ENCODE data around the gene IGSF9B.
A peak's percentile ranks its signal among the peaks of the same experiment; 100 is the strongest.

Gene IGSF9B

DNA sequence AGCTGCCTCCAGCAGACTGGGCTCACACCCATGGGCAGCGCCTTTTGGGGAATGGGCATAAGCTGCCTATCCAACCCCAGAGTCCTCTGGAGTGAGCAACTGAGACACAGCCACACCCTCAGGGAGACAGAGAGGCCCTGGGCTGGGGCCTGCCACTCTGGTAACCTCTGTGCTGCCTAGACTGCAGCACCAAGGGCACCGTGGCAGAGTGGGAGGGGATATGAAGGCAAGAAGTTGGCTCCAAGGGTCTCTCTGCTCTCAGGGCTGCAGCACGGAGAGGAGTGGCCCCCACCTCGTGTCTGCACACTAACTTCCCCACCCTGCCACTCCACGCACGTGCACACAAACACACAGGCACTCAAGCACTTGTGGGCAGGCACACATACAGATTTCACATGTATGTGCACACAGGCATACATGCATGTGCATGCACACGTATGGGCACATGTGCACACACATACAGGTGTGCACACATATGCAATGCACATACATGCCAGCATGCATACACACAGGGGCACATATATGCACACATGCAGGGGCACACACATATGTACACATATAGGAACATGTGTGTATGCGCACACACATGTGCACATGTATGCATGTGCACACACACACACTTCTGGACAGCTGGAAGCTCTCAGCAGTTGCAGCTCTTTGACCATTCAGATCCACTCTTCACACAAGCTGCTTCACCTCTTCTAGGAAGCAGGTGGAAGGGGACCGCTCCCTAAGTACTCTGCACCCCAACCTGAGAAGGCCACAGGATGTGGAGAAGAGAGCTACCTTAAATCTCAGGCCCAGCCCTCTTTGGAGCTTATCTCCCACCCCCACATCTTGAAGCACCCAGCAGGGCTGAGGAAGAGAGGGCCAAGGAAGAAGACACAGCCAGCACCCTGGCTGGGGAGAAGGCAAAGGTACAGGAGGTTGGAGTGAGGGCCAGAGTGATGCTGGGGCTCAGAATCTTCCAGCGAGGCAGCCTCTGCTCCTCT, 4.3 kb downstream of the IGSF9B start:
- DNase-seq, result no peak

DNA sequence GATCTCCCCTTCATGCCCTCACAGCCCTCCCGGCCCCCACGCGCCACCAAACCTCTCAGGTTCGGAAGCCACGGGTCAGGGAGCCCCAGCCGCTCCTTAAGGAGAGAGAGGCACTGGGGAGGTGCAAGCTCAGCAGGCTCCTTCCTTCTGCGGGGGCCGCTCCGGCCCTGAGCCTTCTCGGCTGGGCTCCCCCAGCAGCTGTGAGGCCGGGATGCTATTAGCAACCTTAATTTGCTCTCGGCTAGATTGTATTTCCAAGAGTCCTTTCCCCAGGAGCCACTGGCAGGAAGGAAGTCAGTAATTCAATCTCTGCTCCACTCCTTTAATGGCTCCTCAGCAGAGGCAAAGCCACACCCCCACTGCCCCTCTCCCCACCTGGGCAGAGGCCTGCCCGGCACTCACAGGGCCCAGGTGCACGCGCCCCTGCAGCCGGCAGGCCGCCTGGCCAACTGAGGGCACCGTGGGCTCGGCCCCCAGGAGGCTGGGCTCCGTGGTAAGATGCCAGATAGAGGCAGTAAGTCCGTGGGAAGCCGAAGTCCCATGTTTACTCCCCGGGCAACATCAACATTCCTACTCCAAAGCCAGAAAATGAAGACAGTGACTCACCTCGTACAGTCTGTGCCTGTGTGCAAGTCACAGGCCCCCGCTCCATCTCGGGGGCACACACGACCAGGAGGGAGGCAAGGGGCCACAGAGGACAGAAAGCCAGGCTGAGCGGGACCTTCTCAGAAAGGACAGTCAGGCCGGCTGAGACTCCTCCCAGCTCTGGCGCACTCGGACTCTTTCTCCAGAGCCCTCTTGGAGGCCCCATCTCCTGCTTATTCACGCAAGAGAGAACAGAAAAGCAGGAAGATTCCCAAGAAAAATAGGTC, 5.2 kb downstream of the IGSF9B start:
- DNase-seq, result no peak

DNA sequence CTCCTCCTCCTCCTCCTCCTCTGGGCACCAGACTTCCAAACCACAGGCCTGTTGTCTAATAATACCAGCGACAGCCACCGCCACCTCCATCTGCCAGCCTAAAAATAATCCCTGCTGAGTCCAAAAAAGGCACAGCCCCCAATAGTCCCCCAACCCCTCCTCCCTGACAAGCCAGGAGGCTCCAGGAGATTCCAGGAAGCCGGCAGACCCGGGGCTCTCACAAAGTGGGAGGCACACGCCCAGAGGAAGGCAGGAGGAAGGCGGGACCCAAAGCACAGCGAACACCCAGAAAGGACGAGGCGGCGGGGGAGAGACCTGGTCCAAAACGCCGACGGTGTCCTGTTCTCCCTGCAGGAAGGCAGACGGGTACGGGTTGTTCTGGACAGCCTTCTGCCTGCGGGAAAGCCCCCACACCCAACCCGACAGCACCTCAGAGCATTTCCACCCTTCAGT, 5.9 kb downstream of the IGSF9B start:
- DNase-seq, result no peak

DNA sequence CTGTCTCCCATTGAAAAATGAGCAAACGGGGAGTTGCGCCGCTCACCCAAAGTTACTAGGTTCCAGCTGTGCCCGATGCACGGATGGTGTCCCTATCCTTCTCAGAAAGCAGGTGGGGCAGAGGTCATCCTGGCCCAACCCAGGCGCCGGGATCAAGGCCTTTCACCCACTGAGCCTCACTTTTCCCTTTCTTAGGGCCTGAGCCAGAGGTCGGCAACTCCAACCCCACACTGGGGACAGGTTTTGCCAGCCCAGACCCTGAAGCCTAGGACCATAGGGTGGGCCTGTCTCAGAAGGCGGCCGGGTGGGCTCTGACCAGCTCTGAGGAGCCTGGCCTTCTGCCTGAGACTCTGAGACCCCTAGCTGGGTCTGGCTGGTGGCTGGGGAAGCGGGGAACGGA, 6.3 kb downstream of the IGSF9B start:
- no peak for DNase-seq

DNA sequence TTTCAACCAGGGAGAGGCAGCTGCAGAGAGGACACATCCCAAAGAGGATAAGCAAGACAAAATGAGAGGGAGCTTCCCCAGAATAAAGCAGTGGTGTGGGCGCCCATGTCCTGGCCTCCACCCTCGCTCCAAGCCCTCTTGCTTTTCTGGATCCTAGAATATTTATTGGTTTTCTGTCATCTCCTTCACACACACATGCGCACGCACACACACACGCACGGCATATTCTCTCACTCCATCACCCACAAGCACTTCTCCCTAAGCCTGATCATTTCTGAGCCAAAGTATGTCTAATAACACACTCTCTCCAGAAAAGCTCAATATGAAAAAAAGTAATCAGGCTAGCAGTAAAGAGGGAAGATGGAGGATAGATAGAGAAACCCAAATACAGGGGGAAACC, 7.6 kb downstream of the IGSF9B start:
- DNase-seq, result no peak

DNA sequence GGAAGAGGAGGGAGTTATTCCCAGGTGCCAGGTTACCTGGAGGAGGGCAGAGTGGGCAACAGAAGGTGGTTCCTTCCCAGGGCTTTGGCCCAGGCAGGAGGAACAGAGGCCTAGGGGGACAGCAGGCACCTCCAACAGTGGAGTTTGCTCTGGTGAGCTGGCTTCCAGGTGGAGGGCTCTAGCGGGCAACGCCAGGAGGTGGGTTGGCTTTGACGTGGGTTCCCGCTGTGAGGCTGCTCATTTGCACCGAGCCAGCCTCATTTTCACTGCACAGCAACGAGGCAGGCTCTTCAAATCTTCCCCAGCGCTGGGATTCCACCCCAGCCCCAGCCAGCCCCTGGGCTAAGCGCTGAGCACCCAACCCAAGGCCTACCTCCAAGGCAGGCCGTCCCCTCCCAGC, 8.1 kb downstream of the IGSF9B start:
- no peak for DNase-seq

DNA sequence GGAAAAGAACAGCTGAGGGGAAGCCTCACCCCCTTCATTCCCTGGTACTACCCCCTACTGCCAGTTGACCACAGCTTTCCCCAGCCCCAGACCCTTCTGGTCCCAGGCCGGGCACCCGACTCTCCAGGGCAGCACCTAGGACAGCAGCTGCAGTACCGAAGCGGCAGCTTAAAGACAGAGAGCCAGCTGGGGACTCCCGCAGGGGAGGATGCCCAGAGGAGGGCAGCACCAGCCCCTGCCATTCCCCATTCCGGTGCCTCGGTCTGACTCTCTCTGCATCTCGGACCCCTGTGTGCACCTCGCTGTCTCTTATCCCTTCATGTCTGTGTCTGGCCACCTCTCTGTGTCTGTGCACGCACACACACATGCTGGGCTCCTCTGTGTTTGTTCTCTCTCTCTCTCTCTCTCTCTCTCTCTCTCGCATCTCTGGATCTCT, 9.4 kb downstream of the IGSF9B start:
- DNase-seq, result peak; percentile 59

DNA sequence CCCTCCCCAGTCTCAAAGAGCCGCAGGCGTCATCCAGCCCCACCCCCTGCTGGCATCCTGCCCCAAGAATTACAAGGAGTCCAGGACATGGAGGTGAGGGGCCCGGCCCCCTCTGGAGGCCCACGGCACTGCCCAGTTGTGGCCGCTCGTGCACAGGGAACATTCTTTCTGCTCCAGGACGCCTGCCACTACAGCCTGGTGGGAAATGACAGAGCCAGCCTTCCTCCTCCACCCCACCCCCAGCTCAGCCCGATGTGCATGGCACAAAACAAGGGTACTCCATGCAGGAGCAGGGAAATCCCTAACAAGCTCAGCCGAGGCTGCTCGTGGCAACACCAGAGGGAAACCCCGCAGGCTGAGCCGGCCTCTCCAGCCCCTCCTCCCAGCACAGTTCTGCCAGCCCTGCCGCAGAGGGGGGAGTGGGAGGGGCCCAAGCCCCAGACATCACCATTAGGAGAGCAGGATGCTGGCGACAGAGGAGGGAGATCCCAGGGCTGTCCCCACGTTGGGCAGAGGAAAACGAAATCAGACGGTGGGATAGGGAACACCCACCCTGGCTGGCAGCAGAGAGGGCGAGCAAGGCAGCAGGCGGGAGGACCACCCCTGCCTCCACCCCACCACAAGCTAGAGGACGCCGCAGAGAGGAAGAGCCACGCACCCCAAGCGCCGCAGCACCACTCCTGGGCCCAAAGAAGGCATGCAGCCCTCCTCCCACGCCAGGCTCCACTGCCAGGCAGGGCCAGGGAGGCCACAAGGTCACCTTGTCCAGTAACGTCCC, 10.0 kb downstream of the IGSF9B start:
- no peak for DNase-seq

DNA sequence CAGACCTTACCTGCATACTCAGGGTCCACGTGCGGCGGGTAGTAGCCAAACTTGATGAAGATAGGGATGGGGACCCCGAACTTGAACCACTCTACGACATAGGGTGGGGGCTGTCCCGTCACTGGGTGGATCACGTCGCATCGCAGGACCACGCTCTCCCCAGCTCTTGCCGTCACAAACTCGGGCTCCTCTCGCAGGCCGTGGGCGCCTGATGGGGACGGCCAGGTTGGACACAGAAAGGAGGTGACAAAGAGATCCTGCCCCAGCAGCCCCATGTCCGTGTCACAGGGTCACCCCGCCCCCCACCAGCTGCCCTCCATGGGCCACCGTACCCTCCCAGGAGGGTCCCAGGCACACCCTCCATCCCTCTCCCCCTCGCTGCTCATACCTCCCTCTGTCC, 10.7 kb downstream of the IGSF9B start:
- DNase-seq, result no peak

DNA sequence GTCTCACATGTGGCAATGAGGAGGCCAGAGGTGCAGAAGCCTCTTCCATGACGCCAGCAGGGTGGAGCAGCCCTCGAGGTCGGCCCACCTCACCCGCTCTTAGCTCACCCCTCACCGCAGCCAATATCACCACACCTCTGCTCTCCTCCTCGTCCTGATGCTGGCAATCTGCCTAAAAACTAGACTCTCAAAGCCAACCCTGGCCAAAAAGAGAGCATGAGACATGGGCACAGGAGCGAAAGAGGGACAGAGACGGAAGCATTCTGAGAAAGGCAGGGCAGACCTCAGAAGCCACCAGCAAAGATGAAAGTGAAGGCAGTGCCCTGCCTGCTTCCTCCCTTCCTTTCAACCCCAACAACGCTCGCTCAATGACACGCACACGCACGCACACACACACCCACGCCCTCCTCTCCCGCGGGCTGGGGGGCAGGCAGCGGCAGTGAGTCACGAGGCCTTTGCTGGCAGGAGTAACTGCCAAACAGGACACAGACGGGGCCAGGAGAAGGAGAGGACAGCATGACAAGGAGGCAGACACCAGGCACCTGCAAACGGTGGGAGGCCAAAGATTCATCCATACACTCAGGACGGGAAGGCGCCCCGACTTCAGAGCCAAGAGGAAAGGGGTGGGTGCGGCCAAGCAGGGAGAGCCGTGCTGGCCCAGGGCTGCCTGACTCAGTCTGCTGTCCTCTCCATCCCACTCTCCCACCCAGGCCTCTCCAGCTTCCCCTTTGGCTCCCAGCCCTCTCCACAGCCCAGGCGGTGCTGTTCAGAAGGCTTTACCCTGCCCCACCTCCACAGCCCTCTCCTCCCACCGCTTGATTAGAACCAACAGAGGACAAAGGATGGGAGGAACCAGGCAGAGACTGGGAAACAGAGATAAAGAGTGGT, 11.4 kb downstream of the IGSF9B start:
- DNase-seq, result peak; percentile 76

DNA sequence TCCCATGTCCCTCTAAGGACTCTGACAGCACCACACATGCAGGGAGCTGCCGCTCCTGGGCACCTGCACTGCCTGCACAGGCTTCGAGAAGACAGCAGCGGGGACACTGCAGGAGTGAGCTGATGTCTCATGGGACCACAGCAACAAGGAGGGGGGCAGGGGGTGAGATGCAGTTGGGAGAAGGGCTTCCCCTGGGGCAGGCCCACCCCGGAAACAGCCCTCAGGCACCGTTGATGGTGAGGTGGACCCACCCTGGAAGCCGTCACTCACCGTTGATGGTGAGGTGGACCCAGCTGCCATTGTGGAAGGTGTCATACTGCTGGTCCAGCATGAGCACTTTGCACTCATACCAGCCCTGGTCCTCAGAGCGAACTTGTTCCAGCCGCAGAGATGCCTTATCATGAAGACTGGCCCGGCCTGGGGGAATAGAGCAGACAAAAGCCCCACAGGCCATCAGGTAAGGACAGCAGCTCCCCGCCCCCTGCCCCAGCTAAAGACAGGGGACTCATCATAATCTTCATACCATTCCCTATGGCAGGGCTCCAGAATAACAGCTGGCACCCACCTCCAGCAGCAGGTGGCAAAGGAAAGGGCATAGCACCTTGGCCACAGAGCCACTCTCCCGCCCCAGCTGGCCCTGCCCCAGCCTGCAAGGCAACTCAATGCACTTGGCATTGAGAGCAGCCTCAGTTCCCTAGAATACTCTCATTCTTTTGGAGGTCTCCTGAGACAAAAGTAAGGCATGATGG, 12.6 kb downstream of the IGSF9B start:
- DNase-seq, result no peak

DNA sequence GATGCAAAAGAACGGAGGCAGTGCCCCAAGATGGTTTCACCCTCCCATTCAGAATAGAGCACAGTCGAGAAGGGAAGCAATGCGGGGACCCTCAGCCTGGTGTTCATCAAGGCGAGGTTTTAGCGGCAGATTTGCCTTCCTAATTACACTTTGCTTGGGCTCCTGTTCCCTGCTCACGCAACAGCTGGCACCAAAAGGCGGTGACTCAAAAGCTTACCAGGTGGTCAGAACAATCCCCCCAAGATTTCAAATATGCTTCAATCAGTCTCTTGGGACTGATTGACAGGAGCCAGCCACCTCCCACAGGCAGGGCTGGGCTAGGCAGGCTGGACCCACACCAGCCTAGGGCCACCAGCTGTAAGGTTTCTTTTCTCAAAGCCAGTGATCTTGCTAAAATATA, 14.2 kb downstream of the IGSF9B start:
- DNase-seq, result no peak

DNA sequence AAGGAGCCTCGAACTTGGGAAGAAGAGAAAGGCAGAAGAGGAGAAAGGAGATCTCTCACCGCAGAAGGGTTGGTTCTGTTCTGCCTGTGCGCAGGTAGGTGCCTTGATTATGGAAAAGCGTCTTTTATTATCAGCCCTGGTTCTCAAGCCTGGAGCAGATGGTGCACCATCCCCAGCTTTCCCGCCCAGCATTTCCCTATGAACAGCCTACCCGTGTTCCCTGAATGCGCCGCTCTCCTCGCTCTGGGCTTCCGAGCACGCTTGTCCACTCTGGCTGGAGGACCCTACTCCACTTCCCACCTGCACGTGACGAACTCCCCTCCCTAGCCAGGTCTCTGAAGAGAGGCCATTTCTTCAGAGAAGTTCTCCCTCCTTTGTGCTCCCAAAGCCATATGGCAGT, 15.2 kb downstream of the IGSF9B start:
- no peak for DNase-seq

DNA sequence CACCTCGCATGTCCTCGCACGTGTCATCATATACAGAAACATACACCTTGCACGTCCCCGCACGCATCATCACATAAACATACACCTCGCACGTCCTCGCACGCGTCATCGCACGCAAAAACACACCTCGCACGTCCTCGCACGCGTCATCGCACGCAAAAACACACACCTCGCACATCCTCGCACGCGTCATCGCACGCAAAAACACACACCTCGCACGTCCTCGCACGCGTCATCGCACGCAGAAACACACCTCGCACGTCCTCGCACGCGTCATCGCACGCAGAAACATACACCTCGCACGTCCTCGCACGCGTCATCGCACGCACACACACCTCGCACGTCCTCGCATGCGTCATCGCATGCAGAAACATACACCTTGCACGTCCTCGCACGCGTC, 16.7 kb downstream of the IGSF9B start:
- no peak for DNase-seq

DNA sequence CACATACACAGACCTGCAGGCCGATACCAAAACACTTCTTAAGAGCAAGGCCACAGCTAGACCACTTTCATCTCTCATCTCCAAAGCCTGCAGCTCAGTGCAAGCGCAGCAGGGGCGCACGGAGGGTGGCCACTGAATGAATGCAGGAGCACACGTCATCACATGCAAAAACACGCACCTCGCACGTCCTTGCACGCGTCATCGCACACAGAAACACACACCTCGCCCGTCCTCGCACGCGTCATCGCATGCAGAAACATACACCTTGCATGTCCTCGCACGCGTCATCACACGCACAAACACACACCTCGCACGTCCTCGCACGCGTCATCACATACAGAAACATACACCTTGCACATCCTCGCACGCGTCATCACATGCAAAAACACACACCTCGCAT, 17.2 kb downstream of the IGSF9B start:
- no peak for DNase-seq

DNA sequence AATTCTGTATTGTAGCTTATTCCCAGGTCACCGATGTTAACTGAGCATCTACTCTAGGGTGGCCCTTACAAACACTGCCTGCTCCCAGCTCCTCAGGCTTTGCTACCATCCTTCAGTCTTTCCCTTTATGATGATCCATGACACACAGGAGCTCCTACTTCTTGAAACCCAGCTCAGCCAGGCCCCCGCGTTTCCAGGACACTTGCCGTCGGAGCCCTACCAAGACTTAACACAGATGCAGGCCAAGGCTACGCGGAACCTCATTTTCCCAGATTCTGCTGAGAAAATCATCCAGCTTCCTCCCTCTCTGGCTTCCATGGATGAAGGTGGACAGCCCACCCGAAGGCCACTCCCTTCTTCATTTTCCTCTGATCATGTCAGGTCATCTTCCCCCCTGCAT, 18.6 kb downstream of the IGSF9B start:
- no peak for DNase-seq

DNA sequence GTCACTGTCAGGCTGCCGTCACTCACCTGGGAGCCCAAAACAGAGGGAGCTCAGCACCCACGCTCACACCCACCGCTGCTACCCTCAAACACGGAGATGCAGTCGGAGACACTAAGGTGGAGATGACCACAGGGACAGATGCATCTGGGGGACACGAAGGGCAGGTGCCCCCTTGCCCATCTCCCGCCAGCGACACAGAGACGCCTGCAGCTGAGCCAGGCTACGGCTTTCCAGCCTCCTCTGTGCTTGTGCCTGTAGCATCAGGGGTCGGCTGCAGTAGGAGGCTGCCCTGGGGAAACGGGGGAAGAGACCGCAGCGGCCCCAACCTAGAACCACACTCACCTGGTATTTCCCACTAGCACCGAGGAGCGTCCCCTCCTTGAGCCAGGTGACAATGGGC, 19.3 kb downstream of the IGSF9B start:
- no peak for DNase-seq

DNA sequence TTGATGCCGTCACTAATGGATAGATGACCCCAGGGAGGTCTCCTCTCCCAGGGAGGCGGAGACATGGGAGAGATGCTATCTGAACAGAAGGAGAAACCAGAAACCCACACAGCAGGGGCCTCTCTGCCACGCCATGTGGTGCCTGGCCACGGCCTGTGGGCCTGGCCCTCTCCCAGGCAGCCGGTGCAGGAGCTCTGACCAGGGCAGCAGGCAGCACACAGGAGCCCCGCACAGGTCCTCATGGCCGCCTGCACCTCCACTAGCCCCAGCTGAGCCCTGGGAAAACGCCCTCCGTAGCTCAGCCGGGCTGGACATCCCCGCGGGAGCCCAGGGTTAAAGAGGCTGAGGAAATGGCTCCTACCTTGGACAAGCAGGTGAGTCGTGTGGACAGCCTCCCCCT, 19.8 kb downstream of the IGSF9B start:
- DNase-seq, result no peak

DNA sequence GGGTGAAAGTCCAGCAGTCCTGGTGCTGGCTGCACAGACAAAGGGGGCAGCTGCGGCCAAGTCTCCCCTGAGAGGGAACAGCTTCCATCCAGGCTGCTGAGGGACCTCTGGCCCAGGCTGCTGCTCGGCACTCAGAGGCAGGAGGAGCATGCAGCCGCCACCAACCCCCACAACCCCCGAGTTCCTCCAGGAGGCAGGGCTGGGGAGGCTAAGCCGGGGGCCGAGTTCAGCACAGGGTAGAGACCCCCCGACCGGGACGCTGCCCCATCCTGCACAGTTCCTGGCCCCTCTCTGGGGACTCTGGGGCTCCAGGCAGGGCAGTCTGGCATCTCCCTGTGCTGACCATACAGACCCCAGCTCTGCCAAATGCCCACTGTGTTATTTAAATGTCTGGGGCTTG, 20.2 kb downstream of the IGSF9B start:
- DNase-seq, result no peak

DNA sequence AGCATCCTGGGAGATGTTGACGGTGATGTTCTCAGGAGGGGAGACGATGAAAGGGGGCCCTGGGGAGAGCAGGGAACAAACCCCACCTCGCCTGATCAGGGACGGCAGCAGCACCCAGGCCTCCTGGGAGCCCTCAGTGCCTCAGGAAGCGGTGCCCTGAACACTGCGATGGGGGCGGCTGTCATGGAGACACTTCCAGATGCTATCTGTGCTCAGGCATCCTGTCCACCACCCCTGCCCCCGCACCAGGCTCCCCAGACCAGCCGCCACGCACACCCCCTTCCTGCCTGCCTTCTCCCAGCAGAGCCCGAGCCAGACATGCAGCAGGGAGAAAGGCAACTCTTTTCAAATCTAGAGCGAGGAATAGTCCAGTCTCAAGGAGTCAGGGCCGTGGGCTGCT, 20.6 kb downstream of the IGSF9B start:
- DNase-seq, result no peak

DNA sequence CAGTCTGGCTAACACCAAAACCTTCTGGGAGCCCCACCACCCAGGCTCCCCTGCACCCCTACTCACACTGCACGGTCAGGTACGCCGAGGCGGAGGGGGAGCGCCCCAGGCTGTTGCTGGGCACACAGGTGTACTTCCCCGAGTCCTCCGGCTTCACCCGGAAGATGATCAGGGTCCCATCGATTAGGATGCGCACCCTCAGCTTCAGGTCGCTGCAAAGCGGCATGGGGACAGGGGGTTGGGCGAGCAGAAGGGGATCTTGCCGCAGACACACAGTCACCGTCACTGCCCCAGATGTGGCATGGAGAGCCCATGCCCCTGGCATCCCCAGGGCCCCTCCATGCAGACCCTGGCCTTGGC, 21.2 kb downstream of the IGSF9B start:
- DNase-seq, result no peak
